SK-N-SH (cell line): ENCODE measurements around the gene MSANTD3.
A peak's percentile ranks its signal among the peaks of the same experiment; 100 is the strongest.

Experiments used
- SMC3 ChIP-seq: IDR thresholded peaks from 2 replicates; pipeline ENCODE4 v1.6.1; 2012; ENCODE audit warnings: low read depth, low read length, improper control_type of control experiment
- TAF1 ChIP-seq: IDR thresholded peaks from 2 replicates; pipeline ENCODE4 v1.6.1; 2012; ENCODE audit warnings: low read depth, mild to moderate bottlenecking, low read length, moderate library complexity, borderline replicate concordance
- TEAD4 ChIP-seq: IDR thresholded peaks from 2 replicates; pipeline ENCODE4 v1.4.0; 2012; ENCODE audit warnings: mild to moderate bottlenecking, borderline replicate concordance; ENCODE audit not compliant: insufficient read depth
- YY1 ChIP-seq: IDR thresholded peaks from 2 replicates; pipeline ENCODE4 v1.4.0; 2012; ENCODE audit warnings: low read depth, mild to moderate bottlenecking
- TF ChIP-seq, protein P1 (sequence below): fragments of 200-600 bp; sonication (generic); IDR thresholded peaks from 2 replicates; pipeline ENCODE4 v1.6.1; 2017; ENCODE audit warnings: antibody characterized with exemption, mild to moderate bottlenecking, moderate library complexity
- TF ChIP-seq, protein P2 (sequence below): IDR thresholded peaks from 2 replicates; pipeline ENCODE4 v1.4.0; 2012; ENCODE audit warnings: low read depth, borderline replicate concordance

DNA sequence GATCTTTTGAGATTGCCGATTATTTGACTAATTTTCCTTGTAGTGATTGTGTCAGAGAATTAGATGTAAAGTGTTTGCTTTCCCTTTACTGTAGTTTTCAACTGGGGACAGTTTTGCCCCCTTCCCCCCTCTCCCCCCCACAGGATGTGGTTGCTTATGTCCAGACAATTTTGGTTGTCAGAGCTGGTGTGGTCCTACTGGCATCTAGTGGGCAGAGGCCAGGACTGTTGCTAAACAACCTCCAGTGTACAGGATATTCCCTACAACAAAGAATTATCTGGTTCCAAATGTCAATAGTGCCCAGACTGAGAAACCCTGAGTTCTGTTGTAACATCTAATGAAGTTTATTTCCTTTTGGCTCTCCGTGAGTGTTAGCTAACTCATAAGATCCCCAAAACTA, 66.0 kb downstream of the MSANTD3 start:
- TF ChIP-seq YY1 (no peak), SMC3 (no peak), TAF1 (no peak), TEAD4 (no peak)
- TF ChIP-seq, protein P1, sequence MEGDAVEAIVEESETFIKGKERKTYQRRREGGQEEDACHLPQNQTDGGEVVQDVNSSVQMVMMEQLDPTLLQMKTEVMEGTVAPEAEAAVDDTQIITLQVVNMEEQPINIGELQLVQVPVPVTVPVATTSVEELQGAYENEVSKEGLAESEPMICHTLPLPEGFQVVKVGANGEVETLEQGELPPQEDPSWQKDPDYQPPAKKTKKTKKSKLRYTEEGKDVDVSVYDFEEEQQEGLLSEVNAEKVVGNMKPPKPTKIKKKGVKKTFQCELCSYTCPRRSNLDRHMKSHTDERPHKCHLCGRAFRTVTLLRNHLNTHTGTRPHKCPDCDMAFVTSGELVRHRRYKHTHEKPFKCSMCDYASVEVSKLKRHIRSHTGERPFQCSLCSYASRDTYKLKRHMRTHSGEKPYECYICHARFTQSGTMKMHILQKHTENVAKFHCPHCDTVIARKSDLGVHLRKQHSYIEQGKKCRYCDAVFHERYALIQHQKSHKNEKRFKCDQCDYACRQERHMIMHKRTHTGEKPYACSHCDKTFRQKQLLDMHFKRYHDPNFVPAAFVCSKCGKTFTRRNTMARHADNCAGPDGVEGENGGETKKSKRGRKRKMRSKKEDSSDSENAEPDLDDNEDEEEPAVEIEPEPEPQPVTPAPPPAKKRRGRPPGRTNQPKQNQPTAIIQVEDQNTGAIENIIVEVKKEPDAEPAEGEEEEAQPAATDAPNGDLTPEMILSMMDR, result peak; percentile 39
- TF ChIP-seq, protein P2, sequence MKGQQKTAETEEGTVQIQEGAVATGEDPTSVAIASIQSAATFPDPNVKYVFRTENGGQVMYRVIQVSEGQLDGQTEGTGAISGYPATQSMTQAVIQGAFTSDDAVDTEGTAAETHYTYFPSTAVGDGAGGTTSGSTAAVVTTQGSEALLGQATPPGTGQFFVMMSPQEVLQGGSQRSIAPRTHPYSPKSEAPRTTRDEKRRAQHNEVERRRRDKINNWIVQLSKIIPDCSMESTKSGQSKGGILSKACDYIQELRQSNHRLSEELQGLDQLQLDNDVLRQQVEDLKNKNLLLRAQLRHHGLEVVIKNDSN, result no peak
